Measurements from ENCODE around the gene TMEM170B.
A peak's percentile ranks its signal among the peaks of the same experiment; 100 is the strongest.
"Not testable (repeated sequence)": the region's sequence is repeated elsewhere in the genome, so short reads cannot be mapped to it uniquely, and the experiment has no call there.

Gene TMEM170B

GRCh38 chr6:11528996-11529395 is 8.6 kb upstream of the TMEM170B start:
- DNase-seq (ENCODE audit: low read depth), result no peak

DNA sequence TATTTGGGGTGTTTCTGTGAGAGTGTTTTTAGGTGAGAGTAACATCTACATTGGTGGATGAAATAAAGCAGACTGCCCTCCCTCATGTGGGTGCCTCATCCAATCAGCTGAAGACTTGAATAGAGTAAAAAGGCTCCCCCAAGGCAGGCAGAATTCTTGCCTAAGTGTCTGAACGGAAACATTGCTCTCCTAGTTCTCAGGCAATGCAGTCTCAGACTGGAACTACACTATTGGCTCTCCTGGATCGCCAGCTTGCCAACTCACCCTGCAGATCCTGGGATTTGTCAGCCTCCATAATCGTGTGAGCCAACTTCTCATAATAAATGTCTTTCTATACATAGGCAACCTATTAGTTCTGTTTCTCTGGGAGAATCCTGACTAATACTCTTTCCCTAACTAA is 5.5 kb upstream of the TMEM170B start:
- DNase-seq (ENCODE audit: low read depth), result no peak

DNA sequence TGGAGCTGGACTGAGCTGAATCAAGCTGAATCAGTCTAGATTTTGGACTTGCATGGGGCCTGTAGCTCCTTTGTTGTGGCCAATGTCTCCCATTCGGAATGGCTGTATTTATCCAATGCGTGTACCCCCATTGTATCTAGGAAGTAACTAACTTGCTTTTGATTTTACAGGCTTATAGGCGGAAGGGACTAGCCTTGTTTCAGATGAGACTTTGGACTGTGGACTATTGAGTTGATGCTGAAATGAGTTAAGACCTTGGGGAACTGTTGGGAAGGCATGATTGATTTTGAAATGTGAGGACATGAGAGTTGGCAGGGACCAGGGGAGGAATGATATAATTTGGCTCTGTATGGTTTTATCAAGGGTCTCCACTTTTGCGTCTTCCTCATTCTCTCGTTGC is 3.0 kb upstream of the TMEM170B start:
- DNase-seq (ENCODE audit: low read depth), result no peak

DNA sequence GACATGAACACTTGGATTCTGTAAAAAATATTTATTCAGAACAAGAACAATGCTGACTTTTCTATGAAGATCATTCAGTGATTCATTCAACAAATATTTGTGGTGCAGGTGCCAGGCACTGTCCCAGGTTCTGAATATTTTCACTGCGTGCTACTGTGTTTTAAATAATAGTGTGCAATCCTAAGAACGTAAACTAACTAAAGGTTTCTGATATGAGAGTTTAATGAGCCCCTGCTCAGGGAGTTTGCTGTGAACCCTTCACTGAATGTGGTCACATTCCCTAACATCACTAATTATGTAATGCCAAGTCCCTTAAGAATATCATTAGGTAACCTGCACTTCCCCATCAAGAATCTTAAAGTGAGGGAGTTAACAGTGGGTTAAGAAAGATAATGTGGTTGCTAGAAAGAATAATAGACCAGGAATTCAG is 1.7 kb upstream of the TMEM170B start:
- no peak for DNase-seq (ENCODE audit: low read depth)

DNA sequence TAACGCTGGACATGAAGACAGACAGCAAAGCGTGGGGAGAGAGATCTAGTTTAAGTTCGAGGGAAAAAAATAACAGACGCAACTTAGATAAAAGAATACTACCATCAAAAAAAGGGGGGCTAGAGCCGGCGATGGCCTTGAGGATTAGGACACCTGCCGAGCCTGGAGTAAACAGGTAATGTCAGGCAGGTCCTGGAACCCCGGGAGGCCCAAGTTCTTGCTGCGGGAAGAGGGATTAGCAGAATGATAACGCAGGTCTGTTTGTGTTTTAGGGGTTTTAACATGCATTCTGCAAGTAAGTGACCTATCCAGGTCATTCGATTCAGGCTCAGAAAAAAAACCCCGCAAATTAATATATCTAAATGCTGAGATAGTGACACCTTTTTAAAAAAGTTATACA is 754 bp upstream of the TMEM170B start:
- DNase-seq (ENCODE audit: low read depth), result no peak

DNA sequence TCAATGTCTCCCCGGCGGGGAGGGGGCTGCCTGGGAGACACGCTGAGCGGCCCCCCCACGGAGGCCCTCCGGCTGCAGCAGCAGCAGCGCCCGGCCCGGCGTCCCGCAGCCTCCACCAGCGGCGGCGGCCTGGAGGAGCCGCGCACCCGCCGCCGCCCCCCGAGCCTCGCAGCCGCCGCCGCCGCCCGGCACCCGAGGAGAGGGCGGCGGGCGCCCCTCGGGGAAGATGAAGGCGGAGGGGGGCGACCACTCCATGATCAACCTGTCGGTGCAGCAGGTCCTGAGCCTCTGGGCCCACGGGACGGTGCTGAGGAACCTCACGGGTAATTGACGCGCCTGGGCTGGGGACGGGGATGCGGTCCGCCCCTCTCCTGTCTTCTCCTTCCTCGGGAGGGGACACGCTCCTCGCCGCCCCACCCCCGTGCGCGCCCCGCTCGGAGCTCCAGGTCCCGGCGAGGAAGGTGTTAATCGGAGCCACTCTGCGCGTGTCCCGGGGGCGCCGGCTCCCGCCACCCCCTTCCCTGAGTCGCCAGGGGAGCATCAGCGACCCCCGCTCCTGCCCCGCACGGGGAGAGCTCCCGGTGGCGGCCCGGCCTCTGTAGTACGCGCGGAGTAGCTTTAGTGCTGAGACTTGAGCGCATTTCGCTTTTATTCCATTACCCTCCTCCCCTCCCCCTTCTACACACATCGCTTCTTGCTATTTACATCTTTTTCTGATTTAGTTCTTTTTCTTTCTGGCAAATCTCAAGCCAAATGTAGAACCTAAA is 686 bp downstream of the TMEM170B start:
- DNase-seq (ENCODE audit: low read depth), result peak; percentile 17

DNA sequence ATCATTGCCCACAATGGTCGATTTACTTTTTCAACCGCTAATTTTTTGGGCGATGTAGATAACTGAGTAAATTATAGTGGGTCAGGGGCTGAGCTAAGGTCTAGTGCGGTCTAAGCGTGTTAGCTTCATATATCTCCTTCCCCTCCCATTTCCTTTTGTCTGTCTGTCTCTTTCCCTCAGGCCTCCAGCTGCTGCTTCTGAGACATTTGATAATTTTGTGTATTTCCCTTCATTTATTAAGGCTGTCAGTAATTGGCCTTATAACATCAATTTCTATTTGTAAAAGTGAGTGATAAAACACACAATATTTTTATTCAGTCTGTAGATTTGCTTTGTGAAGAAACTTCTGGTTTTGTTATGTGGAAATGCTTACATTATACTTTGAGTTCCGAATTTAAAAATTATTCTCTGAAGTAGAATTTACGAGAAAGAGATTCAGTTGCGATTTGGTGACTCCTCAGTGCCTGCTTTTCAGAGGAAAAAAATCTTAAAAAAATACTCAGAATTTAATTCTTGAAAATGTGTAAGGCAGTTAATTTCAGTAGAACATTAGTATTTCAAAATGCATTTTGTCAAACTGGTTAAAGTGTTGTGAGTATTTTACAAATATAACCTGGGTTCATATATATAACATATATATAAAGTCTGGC is 1.4 kb downstream of the TMEM170B start:
- DNase-seq (ENCODE audit: low read depth), result no peak

- DNase-seq (ENCODE audit: low read depth), result no peak
These were observed 5.3 kb downstream of the TMEM170B start for GRCh38 chr6:11542863-11543262.

- DNase-seq (ENCODE audit: low read depth), result no peak
These were observed 6.5 kb downstream of the TMEM170B start for GRCh38 chr6:11543919-11544518.

DNA sequence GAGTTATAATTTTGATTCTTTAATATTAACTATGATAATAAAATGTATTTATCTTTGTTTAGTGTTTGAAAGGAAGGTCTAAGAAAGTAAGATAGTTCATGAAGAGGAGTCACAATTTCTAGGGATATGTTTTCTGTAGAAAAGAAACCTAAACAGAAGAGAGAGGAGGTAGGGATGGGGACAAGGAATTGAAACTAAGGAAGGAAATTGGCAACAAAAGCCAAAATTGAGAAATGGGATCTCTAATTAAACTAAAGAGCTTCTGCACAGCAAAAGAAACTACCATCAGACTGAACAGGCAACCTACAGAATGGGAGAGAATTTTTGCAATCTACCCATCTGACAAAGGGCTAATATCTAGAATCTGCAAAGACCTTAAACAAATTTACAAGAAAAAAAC is 10.3 kb downstream of the TMEM170B start:
- DNase-seq (ENCODE audit: low read depth), result not testable (repeated sequence)

GRCh38 chr6:11548578-11548977 is 11.0 kb downstream of the TMEM170B start:
- DNase-seq (ENCODE audit: low read depth), result not testable (repeated sequence)

- DNase-seq (ENCODE audit: low read depth), result no peak
These were observed 13.5 kb downstream of the TMEM170B start for GRCh38 chr6:11551053-11551452.

- DNase-seq (ENCODE audit: low read depth), result no peak
These were observed 14.9 kb downstream of the TMEM170B start for GRCh38 chr6:11552442-11552841.

GRCh38 chr6:11553824-11554223 is 16.3 kb downstream of the TMEM170B start:
- DNase-seq (ENCODE audit: low read depth), result no peak

- DNase-seq (ENCODE audit: low read depth), result no peak
These were observed 18.8 kb downstream of the TMEM170B start for GRCh38 chr6:11556309-11556708.

- DNase-seq (ENCODE audit: low read depth), result no peak
These were observed 26.2 kb downstream of the TMEM170B start for GRCh38 chr6:11563793-11564192.

GRCh38 chr6:11566609-11567008 is 29.1 kb downstream of the TMEM170B start:
- no peak for DNase-seq (ENCODE audit: low read depth)

DNA sequence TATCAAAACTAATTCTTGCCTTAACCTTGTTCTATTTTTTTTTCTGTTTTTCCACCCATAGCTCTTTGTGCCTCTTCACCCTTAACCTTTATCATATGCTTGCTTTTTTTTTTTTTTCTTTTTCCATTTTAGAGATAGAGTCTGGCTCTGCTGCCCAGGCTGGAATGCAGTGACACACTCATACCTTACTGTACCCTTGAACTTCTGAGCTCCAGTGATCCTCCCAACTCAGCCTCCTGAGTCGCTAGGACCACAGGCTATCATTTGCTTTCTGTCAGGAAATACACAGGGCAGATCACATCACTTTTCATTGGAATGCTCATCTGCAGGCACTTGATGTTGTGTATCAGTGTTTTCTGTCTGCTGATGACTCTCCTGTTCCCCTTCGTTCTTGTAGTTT is 33.5 kb downstream of the TMEM170B start:
- DNase-seq (ENCODE audit: low read depth), result no peak

- peak; percentile 16 for DNase-seq (ENCODE audit: low read depth)
These were observed 38.0 kb downstream of the TMEM170B start for GRCh38 chr6:11575408-11576033.

DNA sequence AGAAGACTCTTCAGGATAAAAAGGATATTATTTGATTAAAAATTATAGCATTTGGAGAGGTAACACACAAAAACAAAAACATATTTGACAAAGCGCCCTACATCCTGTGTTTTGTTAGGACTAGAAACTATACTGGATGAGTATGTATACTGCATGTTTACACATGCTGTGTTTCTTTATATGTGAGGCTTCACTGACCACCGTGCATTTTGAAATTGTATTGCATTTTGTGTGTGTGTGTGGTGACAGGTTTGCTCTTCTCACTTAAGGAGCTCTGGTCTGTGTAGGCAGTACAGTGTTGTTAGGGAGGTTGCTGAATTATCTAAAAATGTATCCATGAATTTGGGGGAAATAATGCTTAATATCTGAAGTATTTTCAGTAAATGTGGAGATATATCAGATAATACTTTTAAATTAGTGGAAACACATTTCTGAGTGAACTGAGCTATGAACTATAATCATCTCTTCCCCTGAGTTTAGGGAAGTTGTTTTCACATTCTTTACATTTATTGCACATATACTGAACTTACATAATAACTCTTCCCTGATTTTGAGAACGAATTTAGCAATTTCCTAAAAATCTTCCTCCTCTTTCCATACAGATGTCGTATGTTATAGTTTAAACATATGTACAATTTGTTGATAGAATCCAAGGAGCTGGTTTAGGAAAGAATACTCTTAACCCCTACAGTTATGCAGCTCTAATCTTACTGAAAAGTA is 43.3 kb downstream of the TMEM170B start:
- no peak for DNase-seq (ENCODE audit: low read depth)

GRCh38 chr6:11584244-11584643 is 46.7 kb downstream of the TMEM170B start:
- no peak for DNase-seq (ENCODE audit: low read depth)

DNA sequence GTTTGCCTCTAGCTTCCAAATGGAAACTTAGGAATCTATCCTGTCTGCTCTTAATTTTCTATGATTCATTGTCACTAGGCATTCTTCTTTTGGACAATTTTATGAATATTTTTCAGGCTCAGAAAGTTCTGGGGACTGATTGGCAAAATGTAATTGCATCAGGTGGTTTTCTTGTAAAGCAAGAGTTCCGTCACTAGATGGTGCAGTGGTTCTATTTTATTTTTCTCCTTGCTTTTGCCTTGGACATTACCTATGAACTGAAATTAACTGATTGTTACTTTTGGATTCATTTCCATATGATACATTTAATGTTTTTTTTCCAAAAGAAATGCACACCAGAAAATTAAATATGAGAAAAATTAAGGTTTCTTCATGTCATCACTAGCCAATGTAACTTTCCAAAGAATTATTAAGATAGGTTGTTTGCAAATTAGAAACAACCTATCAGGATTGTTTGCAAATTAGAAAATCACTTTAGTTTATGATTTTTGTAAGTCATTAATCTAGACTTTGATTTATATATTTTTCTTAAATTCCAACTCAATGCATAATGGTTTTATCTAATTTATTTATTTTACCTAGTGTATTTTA is 48.0 kb downstream of the TMEM170B start:
- no peak for DNase-seq (ENCODE audit: low read depth)
